Panc1 (cell line): ENCODE measurements around the gene RBMX2. TPM values are rescaled to one million over a fixed set of nuclear protein-coding genes. Genes with fewer than 3 reads are reported as not detected.
A peak's percentile ranks its signal among the peaks of the same experiment; 100 is the strongest.

ENCODE experiments used
- ATAC-seq: fragments of 200-7000 bp; cut with Tn5 transposase; 2 replicates; pipeline ENCODE4 v1.9.1; 2020; ENCODE audit warnings: mild to moderate bottlenecking, moderate library complexity
- BruUV-seq: library from RNA; stranded (reverse); fragments of 400-500 nt; replicated peaks from 2 replicates; lab custom pipeline; 2021; lab: Mats Ljungman, UMichigan
- CTCF ChIA-PET: fragments of 300-600 bp; sonication (Branson Sonifier 250); formaldehyde crosslinking; loops from one replicate; lab custom pipeline; 2022; ENCODE audit warnings: antibody characterized with exemption; lab: Charles Lee
- POLR2A ChIA-PET: fragments of 300-600 bp; sonication (Branson Sonifier 250); formaldehyde crosslinking; loops from one replicate; lab custom pipeline; 2022; ENCODE audit warnings: antibody characterized with exemption; lab: Charles Lee
- DNase-seq: peaks from one replicate; pipeline ENCODE4 v3.0.0-alpha.2; 2010; ENCODE audit warnings: low read depth, low spot score
- H3K27ac ChIP-seq: 2 replicates; pipeline ENCODE4 v1.5.1; 2011; ENCODE audit warnings: mild to moderate bottlenecking, low read length, inconsistent platforms
- H3K27me3 ChIP-seq: fragments of 200-500 bp; sonication (Bioruptor generic); 2 replicates; pipeline ENCODE4 v1.6.0; 2014; ENCODE audit warnings: low read length, inconsistent platforms; ENCODE audit not compliant: control insufficient read depth, insufficient read depth
- H3K36me3 ChIP-seq: fragments of 200-500 bp; sonication (Bioruptor generic); 2 replicates; pipeline ENCODE4 v1.5.1; 2014; ENCODE audit warnings: inconsistent platforms, mild to moderate bottlenecking, low read length, moderate library complexity; ENCODE audit not compliant: control insufficient read depth, insufficient read depth
- H3K4me1 ChIP-seq: 2 replicates; pipeline ENCODE4 v1.5.1; 2011; ENCODE audit warnings: inconsistent platforms, mild to moderate bottlenecking, low read length, moderate library complexity; ENCODE audit not compliant: control insufficient read depth, insufficient read depth
- H3K4me3 ChIP-seq, 2 experiments: 2 replicates each; pipeline ENCODE4 v1.5.1; 2011 to 2012; ENCODE audit warnings: low read depth in 2 of 2, low read length in 2 of 2, mild to moderate bottlenecking in 2 of 2, inconsistent platforms in 1 of 2, moderate library complexity in 1 of 2
- H3K9me3 ChIP-seq: fragments of 200-500 bp; sonication (Bioruptor generic); 2 replicates; pipeline ENCODE4 v1.5.1; 2014; ENCODE audit warnings: low read depth, mild to moderate bottlenecking, inconsistent platforms, low read length, moderate library complexity; ENCODE audit not compliant: control insufficient read depth, insufficient read depth
- POLR2AphosphoS5 ChIP-seq: IDR thresholded peaks from 2 replicates; pipeline ENCODE4 v1.6.1; 2012; ENCODE audit warnings: mild to moderate bottlenecking, low read depth, low read length, moderate library complexity
- SIN3A ChIP-seq: IDR thresholded peaks from 2 replicates; pipeline ENCODE4 v1.6.1; 2012; ENCODE audit warnings: low read depth, mild to moderate bottlenecking, low read length, moderate library complexity, borderline replicate concordance; ENCODE audit not compliant: insufficient read depth
- TCF7L2 ChIP-seq: IDR thresholded peaks from 2 replicates; pipeline ENCODE4 v1.6.1; 2011; ENCODE audit warnings: mild to moderate bottlenecking, low read depth, low read length, inconsistent platforms
- in situ Hi-C: cut with HindIII; loops from 2 replicates; pipeline ENCODE4 v1.10.0; 2016; ENCODE audit warnings: low sequenced_read_pairs, low pct_unique_long_range_greater_than_20kb
- intact Hi-C: fragments of 100-400 bp; cut with micrococcal nuclease; formaldehyde crosslinking; loops from one replicate; pipeline ENCODE4 v1.10.0; 2022; ENCODE audit not compliant: unreplicated experiment
- total RNA-seq: library from RNA; stranded (reverse); gene quantifications from one replicate; pipeline ENCODE4 v1.2.1, GENCODE V29; 2021; ENCODE audit not compliant: unreplicated experiment
- TF ChIP-seq, protein P1 (sequence below), 2 experiments: IDR thresholded peaks; 2 replicates each; pipeline ENCODE4 v1.6.1; 2011 to 2012; ENCODE audit warnings: low read depth in 2 of 2, control low read depth in 1 of 2, low read length in 1 of 2, mild to moderate bottlenecking in 1 of 2, moderate library complexity in 1 of 2; ENCODE audit not compliant: insufficient read depth in 1 of 2
- TF ChIP-seq, protein P2 (sequence below): fragments of 450-650 bp; IDR thresholded peaks from 2 replicates; pipeline ENCODE4 v1.5.1; 2017; ENCODE audit warnings: mild to moderate bottlenecking

RBMX2 gene
- total RNA-seq, 1 experiment from 2014 or later, result 40.4 TPM

DNA sequence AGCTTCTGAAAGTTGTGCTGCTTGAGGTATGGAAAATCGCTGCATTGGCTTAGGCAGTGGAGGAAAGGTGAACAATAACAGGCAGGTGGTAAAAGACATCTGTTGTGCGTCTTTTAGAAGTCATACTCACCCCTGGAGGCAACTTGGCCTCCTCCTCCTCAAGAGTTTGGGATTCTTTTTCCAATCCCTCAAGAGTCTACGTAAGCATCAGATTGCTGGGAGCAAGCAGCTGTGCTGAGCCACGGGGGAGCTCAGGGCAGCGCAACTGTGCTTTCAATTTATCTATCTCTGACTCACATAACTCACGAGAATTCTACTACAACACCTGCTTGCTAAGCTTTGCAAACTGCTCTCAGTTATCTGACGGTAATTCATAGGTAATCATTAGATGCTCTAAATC, 6.4 kb upstream of the RBMX2 start:
- CTCF ChIA-PET, result interaction anchor here (1.3 kb wide), 1 partner anchor 521 kb away, joined by 6 read pairs; no protein-coding TSS in a partner anchor
- intact Hi-C loops, result no loop called here
- TF ChIP-seq, protein P1, sequence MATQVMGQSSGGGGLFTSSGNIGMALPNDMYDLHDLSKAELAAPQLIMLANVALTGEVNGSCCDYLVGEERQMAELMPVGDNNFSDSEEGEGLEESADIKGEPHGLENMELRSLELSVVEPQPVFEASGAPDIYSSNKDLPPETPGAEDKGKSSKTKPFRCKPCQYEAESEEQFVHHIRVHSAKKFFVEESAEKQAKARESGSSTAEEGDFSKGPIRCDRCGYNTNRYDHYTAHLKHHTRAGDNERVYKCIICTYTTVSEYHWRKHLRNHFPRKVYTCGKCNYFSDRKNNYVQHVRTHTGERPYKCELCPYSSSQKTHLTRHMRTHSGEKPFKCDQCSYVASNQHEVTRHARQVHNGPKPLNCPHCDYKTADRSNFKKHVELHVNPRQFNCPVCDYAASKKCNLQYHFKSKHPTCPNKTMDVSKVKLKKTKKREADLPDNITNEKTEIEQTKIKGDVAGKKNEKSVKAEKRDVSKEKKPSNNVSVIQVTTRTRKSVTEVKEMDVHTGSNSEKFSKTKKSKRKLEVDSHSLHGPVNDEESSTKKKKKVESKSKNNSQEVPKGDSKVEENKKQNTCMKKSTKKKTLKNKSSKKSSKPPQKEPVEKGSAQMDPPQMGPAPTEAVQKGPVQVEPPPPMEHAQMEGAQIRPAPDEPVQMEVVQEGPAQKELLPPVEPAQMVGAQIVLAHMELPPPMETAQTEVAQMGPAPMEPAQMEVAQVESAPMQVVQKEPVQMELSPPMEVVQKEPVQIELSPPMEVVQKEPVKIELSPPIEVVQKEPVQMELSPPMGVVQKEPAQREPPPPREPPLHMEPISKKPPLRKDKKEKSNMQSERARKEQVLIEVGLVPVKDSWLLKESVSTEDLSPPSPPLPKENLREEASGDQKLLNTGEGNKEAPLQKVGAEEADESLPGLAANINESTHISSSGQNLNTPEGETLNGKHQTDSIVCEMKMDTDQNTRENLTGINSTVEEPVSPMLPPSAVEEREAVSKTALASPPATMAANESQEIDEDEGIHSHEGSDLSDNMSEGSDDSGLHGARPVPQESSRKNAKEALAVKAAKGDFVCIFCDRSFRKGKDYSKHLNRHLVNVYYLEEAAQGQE (IDR thresholded peaks at IDR 0.05; ENCODE audit: insufficient read depth in 1 of 2, low read depth in 2 of 2, low read length in 1 of 2), result no peak
- TF ChIP-seq SIN3A (no peak), TCF7L2 (no peak), POLR2AphosphoS5 (no peak)
- TF ChIP-seq, protein P2, sequence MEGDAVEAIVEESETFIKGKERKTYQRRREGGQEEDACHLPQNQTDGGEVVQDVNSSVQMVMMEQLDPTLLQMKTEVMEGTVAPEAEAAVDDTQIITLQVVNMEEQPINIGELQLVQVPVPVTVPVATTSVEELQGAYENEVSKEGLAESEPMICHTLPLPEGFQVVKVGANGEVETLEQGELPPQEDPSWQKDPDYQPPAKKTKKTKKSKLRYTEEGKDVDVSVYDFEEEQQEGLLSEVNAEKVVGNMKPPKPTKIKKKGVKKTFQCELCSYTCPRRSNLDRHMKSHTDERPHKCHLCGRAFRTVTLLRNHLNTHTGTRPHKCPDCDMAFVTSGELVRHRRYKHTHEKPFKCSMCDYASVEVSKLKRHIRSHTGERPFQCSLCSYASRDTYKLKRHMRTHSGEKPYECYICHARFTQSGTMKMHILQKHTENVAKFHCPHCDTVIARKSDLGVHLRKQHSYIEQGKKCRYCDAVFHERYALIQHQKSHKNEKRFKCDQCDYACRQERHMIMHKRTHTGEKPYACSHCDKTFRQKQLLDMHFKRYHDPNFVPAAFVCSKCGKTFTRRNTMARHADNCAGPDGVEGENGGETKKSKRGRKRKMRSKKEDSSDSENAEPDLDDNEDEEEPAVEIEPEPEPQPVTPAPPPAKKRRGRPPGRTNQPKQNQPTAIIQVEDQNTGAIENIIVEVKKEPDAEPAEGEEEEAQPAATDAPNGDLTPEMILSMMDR, result no peak
- no peak overlapping the region for H3K4me3 ChIP-seq
- H3K27me3 ChIP-seq, result peaks cover 5% of the 10 kb centered on the region; the same call in 1 of the 2 replicates
- in situ Hi-C loops, result no loop called here
- BruUV-seq, result no TSS peak
- no peaks in the 10 kb centered on the region for H3K36me3 ChIP-seq
- no peak for ATAC-seq
- H3K9me3 ChIP-seq, result no peaks in the 10 kb centered on the region
- no peak overlapping the region for H3K27ac ChIP-seq
- POLR2A ChIA-PET, result interaction anchor here (0.5 kb wide), 1 partner anchor 66 kb away, joined by 10 read pairs; no protein-coding TSS in a partner anchor
- no peak for DNase-seq
- H3K4me1 ChIP-seq, result no peaks in the 10 kb centered on the region

DNA sequence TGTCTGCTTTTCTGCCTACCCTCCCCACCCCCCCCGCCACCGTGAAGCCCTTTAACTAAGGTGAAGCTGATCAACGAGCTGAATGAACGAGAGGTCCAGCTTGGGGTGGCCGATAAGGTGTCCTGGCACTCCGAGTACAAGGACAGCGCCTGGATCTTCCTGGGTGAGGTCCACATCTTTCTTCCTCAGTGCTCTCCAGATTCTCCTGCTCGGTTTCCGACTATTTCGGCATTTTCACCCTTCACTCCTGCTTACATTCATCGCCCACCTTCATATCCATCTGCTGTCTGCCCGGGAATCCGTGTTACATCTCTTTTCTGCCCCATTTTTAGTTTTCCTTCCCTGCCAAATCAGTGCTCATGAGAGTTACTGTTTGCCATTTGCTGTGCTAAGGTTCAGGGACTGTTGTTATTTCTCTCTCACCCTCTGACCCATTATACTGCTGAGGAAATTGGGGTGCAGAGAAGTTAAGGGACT, 459 bp downstream of the RBMX2 start:
- DNase-seq, result no peak
- Histone ChIP-seq H3K4me1 (peaks cover 9% of the 10 kb centered on the region), H3K4me3 (peak overlapping the region; percentile 92 to 99), H3K27me3 (0 out of 2 replicates have a peak, but pooled peaks cover 2% of the 10 kb centered on the region), H3K9me3 (no peaks in the 10 kb centered on the region), H3K27ac (peak overlapping the region; percentile 99), H3K36me3 (0 out of 2 replicates have a peak, but pooled peaks cover under 1% of the 10 kb centered on the region)
- BruUV-seq, result no TSS peak
- in situ Hi-C loops, result no loop called here
- TF ChIP-seq SIN3A, result no peak; the same call in 1 of the 2 replicates
- TF ChIP-seq POLR2AphosphoS5, result no peak
- TF ChIP-seq TCF7L2, result no peak
- TF ChIP-seq, protein P2, result no peak
- TF ChIP-seq, protein P1 (IDR thresholded peaks at IDR 0.05; ENCODE audit: insufficient read depth in 1 of 2, low read depth in 2 of 2, low read length in 1 of 2), result no peak
- ATAC-seq, result peak; percentile 63; the same call in 1 of the 2 replicates
- intact Hi-C loops, result no loop called here
- ChIA-PET CTCF (no interaction called here), POLR2A (interaction anchor here (0.5 to 0.6 kb wide), 2 partner anchors 16 to 107 kb away, joined by 4 to 6 read pairs; no protein-coding TSS in a partner anchor)
